ENCODE results near the gene MTFP1.

Gene MTFP1

DNA sequence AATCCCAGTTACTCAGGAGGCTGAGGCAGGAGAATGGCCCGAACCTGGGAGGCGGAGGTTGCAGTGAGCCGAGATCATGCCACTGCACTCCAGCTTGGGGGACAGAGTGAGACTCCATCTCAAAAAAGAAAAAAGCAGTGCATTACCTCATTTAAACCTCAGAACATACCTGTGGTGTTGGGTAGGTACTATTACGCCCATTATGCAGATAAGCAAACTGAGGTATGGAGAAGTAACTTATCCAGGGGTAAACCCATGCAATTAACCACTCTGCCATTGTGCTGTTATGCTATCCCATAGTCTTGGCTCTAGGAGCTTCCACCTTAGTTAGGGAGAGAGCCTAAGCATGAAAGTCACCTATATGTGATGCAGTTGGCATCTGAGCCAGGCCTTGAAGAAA, 48.6 kb downstream of the MTFP1 start:
- no peak for DNase-seq (ENCODE audit: low read depth)
- no peak overlapping the region for H3K4me3 ChIP-seq (ENCODE audit: low read length)
- TF ChIP-seq, protein P1, sequence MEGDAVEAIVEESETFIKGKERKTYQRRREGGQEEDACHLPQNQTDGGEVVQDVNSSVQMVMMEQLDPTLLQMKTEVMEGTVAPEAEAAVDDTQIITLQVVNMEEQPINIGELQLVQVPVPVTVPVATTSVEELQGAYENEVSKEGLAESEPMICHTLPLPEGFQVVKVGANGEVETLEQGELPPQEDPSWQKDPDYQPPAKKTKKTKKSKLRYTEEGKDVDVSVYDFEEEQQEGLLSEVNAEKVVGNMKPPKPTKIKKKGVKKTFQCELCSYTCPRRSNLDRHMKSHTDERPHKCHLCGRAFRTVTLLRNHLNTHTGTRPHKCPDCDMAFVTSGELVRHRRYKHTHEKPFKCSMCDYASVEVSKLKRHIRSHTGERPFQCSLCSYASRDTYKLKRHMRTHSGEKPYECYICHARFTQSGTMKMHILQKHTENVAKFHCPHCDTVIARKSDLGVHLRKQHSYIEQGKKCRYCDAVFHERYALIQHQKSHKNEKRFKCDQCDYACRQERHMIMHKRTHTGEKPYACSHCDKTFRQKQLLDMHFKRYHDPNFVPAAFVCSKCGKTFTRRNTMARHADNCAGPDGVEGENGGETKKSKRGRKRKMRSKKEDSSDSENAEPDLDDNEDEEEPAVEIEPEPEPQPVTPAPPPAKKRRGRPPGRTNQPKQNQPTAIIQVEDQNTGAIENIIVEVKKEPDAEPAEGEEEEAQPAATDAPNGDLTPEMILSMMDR (conservative IDR thresholded peaks at IDR 0.05; ENCODE audit: low read depth, low read length): no peak

DNA sequence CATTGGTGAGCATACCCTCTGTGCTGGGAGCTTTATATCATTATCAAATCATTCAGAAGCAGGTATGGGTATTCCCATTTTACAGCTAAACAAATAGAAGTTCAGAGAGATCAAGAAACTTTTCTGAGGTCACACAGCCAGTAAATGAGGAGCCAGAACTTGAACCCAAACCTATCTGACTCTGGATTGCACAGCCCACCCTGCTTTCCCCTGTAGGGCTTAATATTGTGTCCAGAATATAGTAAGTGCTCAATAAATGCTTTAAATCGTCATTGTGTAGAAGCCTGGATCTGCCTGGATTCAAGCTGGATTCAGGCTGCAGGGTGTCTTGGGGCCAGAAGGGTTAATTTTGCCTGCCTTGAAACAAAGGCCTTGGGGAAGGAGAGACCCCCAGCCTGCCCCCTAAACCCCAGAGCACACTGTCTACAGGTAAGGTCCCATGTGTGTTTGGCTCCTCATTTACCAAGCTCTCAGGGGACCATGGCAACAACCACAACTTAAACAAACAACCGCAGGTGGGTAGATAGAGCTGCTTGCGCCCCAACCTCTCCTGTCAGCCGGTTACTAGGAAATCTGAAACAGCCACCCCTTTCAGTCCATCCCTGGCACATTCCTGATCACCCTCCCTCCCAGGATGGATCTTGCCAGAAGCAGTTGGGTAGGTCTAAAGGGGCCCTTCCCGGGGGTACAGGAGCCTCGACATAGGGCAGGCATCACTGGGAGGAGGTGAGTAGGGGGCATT, 49.3 kb downstream of the MTFP1 start:
- TF ChIP-seq, protein P1 (conservative IDR thresholded peaks at IDR 0.05; ENCODE audit: low read depth, low read length): no peak
- no peak overlapping the region for H3K4me3 ChIP-seq (ENCODE audit: low read length)
- DNase-seq (ENCODE audit: low read depth): no peak

All from retinal pigment epithelial cell (primary cell).